ENCODE measurements around the gene KCNIP4. TPM values are rescaled to one million over a fixed set of nuclear protein-coding genes. Genes with fewer than 3 reads are reported as not detected.

Gene KCNIP4
- total and polyA plus RNA-seq, 2 of the 4 experiments (the other 2 are of a cell fraction), result not detected

DNA sequence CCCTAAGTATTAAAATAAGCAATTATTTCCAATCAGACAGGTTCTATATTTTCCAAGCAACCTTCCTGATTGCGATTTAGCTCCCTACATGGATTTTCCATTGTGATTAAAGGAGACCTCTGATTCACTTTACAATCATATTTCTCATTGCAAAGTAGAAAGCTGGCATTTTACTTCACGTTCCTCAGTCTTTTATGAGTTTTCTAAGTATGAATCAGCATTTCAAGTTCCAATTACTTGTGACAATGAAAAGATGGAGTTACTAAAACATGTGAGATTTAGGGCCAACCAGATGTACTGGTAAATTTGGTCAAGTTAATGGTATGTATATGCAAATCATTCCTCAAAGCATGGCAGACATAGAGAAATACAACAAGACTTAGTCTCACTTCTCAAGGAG is 206.2 kb downstream of the KCNIP4 start:
- no peaks in the 10 kb centered on the region for H3K27me3 ChIP-seq (ENCODE audit: control insufficient read depth, insufficient read depth, low read length)
- intact Hi-C loops (cut with micrococcal nuclease), result no loop called here
- no peak overlapping the region for H2BK120ac ChIP-seq (ENCODE audit: low read depth, low read length)
- ChIA-PET POLR2A (ENCODE audit: unreplicated experiment) (no interaction called here), CTCF (no interaction called here)
- no peak for DNase-seq
- H3K36me3 ChIP-seq (ENCODE audit: control insufficient read depth, insufficient read depth, low read length), result no peaks in the 10 kb centered on the region
- H2AFZ ChIP-seq (replicated peaks; ENCODE audit: low read length, poor library complexity), result no peak overlapping the region
- H4K8ac ChIP-seq (ENCODE audit: low read depth in 2 of 2, low read length in 2 of 2), result no peak overlapping the region
- H3K23ac ChIP-seq (ENCODE audit: low read depth, low read length), result no peak overlapping the region
- TF ChIP-seq POLR2A (IDR thresholded peaks at IDR 0.05; ENCODE audit: low read depth, low read length) (no peak), CEBPB (IDR thresholded peaks at IDR 0.05; ENCODE audit: low read depth, low read length) (no peak), RCOR1 (IDR thresholded peaks at IDR 0.05; ENCODE audit: insufficient replicate concordance, low read length) (no peak)
- TF ChIP-seq, protein P1, sequence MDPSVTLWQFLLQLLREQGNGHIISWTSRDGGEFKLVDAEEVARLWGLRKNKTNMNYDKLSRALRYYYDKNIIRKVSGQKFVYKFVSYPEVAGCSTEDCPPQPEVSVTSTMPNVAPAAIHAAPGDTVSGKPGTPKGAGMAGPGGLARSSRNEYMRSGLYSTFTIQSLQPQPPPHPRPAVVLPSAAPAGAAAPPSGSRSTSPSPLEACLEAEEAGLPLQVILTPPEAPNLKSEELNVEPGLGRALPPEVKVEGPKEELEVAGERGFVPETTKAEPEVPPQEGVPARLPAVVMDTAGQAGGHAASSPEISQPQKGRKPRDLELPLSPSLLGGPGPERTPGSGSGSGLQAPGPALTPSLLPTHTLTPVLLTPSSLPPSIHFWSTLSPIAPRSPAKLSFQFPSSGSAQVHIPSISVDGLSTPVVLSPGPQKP (IDR thresholded peaks at IDR 0.05; ENCODE audit: borderline replicate concordance, low read depth, low read length), result no peak
- TF ChIP-seq, protein P2, sequence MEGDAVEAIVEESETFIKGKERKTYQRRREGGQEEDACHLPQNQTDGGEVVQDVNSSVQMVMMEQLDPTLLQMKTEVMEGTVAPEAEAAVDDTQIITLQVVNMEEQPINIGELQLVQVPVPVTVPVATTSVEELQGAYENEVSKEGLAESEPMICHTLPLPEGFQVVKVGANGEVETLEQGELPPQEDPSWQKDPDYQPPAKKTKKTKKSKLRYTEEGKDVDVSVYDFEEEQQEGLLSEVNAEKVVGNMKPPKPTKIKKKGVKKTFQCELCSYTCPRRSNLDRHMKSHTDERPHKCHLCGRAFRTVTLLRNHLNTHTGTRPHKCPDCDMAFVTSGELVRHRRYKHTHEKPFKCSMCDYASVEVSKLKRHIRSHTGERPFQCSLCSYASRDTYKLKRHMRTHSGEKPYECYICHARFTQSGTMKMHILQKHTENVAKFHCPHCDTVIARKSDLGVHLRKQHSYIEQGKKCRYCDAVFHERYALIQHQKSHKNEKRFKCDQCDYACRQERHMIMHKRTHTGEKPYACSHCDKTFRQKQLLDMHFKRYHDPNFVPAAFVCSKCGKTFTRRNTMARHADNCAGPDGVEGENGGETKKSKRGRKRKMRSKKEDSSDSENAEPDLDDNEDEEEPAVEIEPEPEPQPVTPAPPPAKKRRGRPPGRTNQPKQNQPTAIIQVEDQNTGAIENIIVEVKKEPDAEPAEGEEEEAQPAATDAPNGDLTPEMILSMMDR (conservative IDR thresholded peaks at IDR 0.05; ENCODE audit: low read depth, low read length), result no peak
- no peak overlapping the region for H3K4me3 ChIP-seq (ENCODE audit: insufficient read depth, low read depth, low read length)
- no peak overlapping the region for H4K5ac ChIP-seq (ENCODE audit: low read depth, low read length)
- no peak overlapping the region for H3K27ac ChIP-seq (ENCODE audit: insufficient read depth, low read length)
- no peak overlapping the region for H2AK9ac ChIP-seq (replicated peaks; ENCODE audit: low read depth, low read length, poor library complexity)
- BruUV-seq (replicated peaks), result no TSS peak
- no peak overlapping the region for H3K4me2 ChIP-seq (ENCODE audit: low read depth, low read length)
- in situ Hi-C loops (cut with MboI; ENCODE audit: low sequenced_read_pairs), result no loop called here
- no peak for ATAC-seq (ENCODE audit: low read depth)
- H2BK15ac ChIP-seq (ENCODE audit: low read depth, low read length), result no peak overlapping the region
- no peaks in the 10 kb centered on the region for H4K20me1 ChIP-seq (ENCODE audit: insufficient read depth, low read length)
- no peak overlapping the region for H3K4ac ChIP-seq (ENCODE audit: low read depth, low read length)
- no peak overlapping the region for H3K18ac ChIP-seq (ENCODE audit: low read depth, low read length)
- no peak overlapping the region for H4K91ac ChIP-seq (ENCODE audit: insufficient read depth, low read depth, low read length)
- H3K56ac ChIP-seq (ENCODE audit: extremely low read depth, insufficient read depth, low read length), result no peak overlapping the region
- H2BK5ac ChIP-seq (ENCODE audit: low read depth, low read length, poor library complexity, severe bottlenecking), result no peak overlapping the region
- H3K79me1 ChIP-seq (ENCODE audit: low read depth in 1 of 2, low read length in 2 of 2), result no peaks in the 10 kb centered on the region
- WGBS, 2 experiments (ENCODE audit: extremely low coverage in 2 of 2, insufficient read length in 1 of 2), result no CpG with 5 or more reads among the region's 2 CpGs
- H3K9me3 ChIP-seq (ENCODE audit: control insufficient read depth, insufficient read depth, low read length), result no peaks in the 10 kb centered on the region
- H2BK20ac ChIP-seq (ENCODE audit: low read depth, low read length), result no peak overlapping the region
- H3K9me1 ChIP-seq (ENCODE audit: insufficient read depth, low read length), result no peaks in the 10 kb centered on the region
- H3K9ac ChIP-seq (ENCODE audit: low read depth, low read length), result no peak overlapping the region
- no peak overlapping the region for H3K14ac ChIP-seq (replicated peaks; ENCODE audit: low read depth, low read length)
- dilution Hi-C loops (cut with HindIII; ENCODE audit: low sequenced_read_pairs, unreplicated experiment), result no loop called here
- H3K4me1 ChIP-seq (ENCODE audit: control insufficient read depth, insufficient read depth, low read length), result no peaks in the 10 kb centered on the region
- H2AK5ac ChIP-seq (ENCODE audit: low read depth, low read length), result no peak overlapping the region
